DND-41 (cell line): ENCODE measurements around the gene STPG2.

Experiments
- ATAC-seq: fragments of 200-7000 bp; cut with Tn5 transposase; 3 replicates; pipeline ENCODE4 v1.9.1; 2021; ENCODE audit warnings: low read depth; ENCODE audit not compliant: insufficient read depth
- DNase-seq: peaks from one replicate; pipeline ENCODE4 v3.0.0-alpha.2; 2020
- H2AFZ ChIP-seq: 2 replicates; pipeline ENCODE4 v1.6.0; 2012; ENCODE audit warnings: low read depth, low read length
- H3K27ac ChIP-seq: 2 replicates; pipeline ENCODE4 v1.5.1; 2012; ENCODE audit warnings: low read length, inconsistent platforms
- H3K27me3 ChIP-seq: fragments of 200-600 bp; sonication (generic); 2 replicates; pipeline ENCODE4 v1.6.0; 2012; ENCODE audit warnings: low read length, mild to moderate bottlenecking, inconsistent platforms; ENCODE audit not compliant: insufficient read depth, poor library complexity
- H3K36me3 ChIP-seq: 2 replicates; pipeline ENCODE4 v1.5.1; 2012; ENCODE audit warnings: low read length, inconsistent platforms; ENCODE audit not compliant: insufficient read depth
- H3K4me1 ChIP-seq: 2 replicates; pipeline ENCODE4 v1.5.1; 2012; ENCODE audit warnings: mild to moderate bottlenecking, low read length; ENCODE audit not compliant: insufficient read depth
- H3K4me2 ChIP-seq: 2 replicates; pipeline ENCODE4 v1.6.0; 2012; ENCODE audit warnings: mild to moderate bottlenecking, moderate library complexity, low read length, inconsistent platforms; ENCODE audit not compliant: insufficient read depth
- H3K4me3 ChIP-seq, 2 experiments: fragments of 200-600 bp in 1 of 2; shearing (Covaris generic) in 1 of 2; 2 replicates each; pipeline ENCODE4 v1.5.1; 2012 to 2016; ENCODE audit warnings: inconsistent platforms in 2 of 2, low read length in 2 of 2, mild to moderate bottlenecking in 2 of 2, low read depth in 1 of 2, moderate library complexity in 1 of 2
- H3K79me2 ChIP-seq: 2 replicates; pipeline ENCODE4 v1.6.0; 2012; ENCODE audit warnings: low read length, inconsistent platforms; ENCODE audit not compliant: insufficient read depth
- H3K9ac ChIP-seq: 2 replicates; pipeline ENCODE4 v1.6.0; 2012; ENCODE audit warnings: low read depth, mild to moderate bottlenecking, inconsistent platforms, low read length, moderate library complexity
- H3K9me3 ChIP-seq: 2 replicates; pipeline ENCODE4 v1.5.1; 2012; ENCODE audit warnings: low read length, moderate library complexity, mild to moderate bottlenecking, inconsistent platforms; ENCODE audit not compliant: insufficient read depth, severe bottlenecking
- H4K20me1 ChIP-seq: 2 replicates; pipeline ENCODE4 v1.6.0; 2012; ENCODE audit warnings: low read length; ENCODE audit not compliant: insufficient read depth
- CTCF ChIP-seq: IDR thresholded peaks from 2 replicates; pipeline ENCODE4 v1.5.1; 2012; ENCODE audit warnings: borderline replicate concordance, low read length, moderate library complexity, mild to moderate bottlenecking; ENCODE audit not compliant: poor library complexity, severe bottlenecking; ENCODE audit errors: extremely low read depth
- EZH2 ChIP-seq: IDR thresholded peaks from 3 replicates; pipeline ENCODE4 v1.6.1; 2012; ENCODE audit warnings: borderline replicate concordance, low read depth, mild to moderate bottlenecking, moderate library complexity, low read length, inconsistent platforms; ENCODE audit not compliant: severe bottlenecking

STPG2 gene

GRCh38 chr4:97593248-97593647 lies 550.0 kb downstream of the STPG2 start:
- TF ChIP-seq CTCF (no peak), EZH2 (no peak)
- peaks cover 5% of the 10 kb centered on the region for H3K9me3 ChIP-seq
- ATAC-seq (no peak), DNase-seq (no peak)
- no peaks in the 10 kb centered on the region for H4K20me1 ChIP-seq
- no peaks in the 10 kb centered on the region for H3K36me3 ChIP-seq
- no peak overlapping the region for H3K4me2 ChIP-seq
- H3K4me1 ChIP-seq, result no peaks in the 10 kb centered on the region
- H2AFZ ChIP-seq, result no peak overlapping the region
- H3K27ac ChIP-seq, result no peak overlapping the region
- no peak overlapping the region for H3K4me3 ChIP-seq
- H3K79me2 ChIP-seq, result no peaks in the 10 kb centered on the region
- H3K9ac ChIP-seq, result no peak overlapping the region
- no peaks in the 10 kb centered on the region for H3K27me3 ChIP-seq

GRCh38 chr4:97590266-97590665 lies 553.0 kb downstream of the STPG2 start:
- Histone ChIP-seq H3K36me3 (no peaks in the 10 kb centered on the region), H3K4me1 (peaks cover 4% of the 10 kb centered on the region; the same call in 1 of the 2 replicates), H2AFZ (no peak overlapping the region), H3K27ac (no peak overlapping the region), H3K9ac (no peak overlapping the region), H3K4me2 (no peak overlapping the region), H3K9me3 (peaks cover 5% of the 10 kb centered on the region), H3K4me3 (no peak overlapping the region), H3K79me2 (no peaks in the 10 kb centered on the region), H4K20me1 (no peaks in the 10 kb centered on the region), H3K27me3 (no peaks in the 10 kb centered on the region)
- no peak for DNase-seq
- ATAC-seq, result no peak
- no peak for TF ChIP-seq CTCF
- TF ChIP-seq EZH2, result no peak

- no peak for TF ChIP-seq CTCF
- TF ChIP-seq EZH2, result no peak
- Histone ChIP-seq H4K20me1 (no peaks in the 10 kb centered on the region), H3K4me3 (no peak overlapping the region), H3K9me3 (peaks cover 4% of the 10 kb centered on the region), H2AFZ (no peak overlapping the region), H3K27me3 (no peaks in the 10 kb centered on the region), H3K36me3 (no peaks in the 10 kb centered on the region), H3K4me1 (peaks cover 5% of the 10 kb centered on the region; the same call in 1 of the 2 replicates), H3K4me2 (no peak overlapping the region), H3K79me2 (no peaks in the 10 kb centered on the region), H3K9ac (no peak overlapping the region), H3K27ac (no peak overlapping the region)
- DNase-seq (no peak), ATAC-seq (no peak)
Observed at GRCh38 chr4:97589481-97590196, 553.6 kb downstream of the STPG2 start.
